IMR-90 (cell line): Measurements from ENCODE around the gene ZNF708. TPM values are rescaled to one million over a fixed set of nuclear protein-coding genes. Genes with fewer than 3 reads are reported as not detected.

Experiments used
- ATAC-seq: fragments of 200-7000 bp; cut with Tn5 transposase; 2 replicates; pipeline ENCODE4 v1.9.1; 2020; ENCODE audit warnings: low read depth, mild to moderate bottlenecking, moderate library complexity
- Bru-seq: library from RNA; stranded (reverse); fragments of 400-500 nt; gene quantifications from one replicate; lab custom pipeline; 2021; lab: Mats Ljungman, UMichigan
- BruChase-seq, 2 experiments: library from RNA; stranded (reverse); fragments of 400-500 nt; gene quantifications; one replicate each; lab custom pipeline; 2021; lab: Mats Ljungman, UMichigan
- BruUV-seq: library from RNA; stranded (reverse); fragments of 400-500 nt; replicated peaks from 2 replicates; lab custom pipeline; 2021; lab: Mats Ljungman, UMichigan
- CTCF ChIA-PET: fragments of 300-600 bp; formaldehyde crosslinking; extraction: SDS; loops from one replicate; lab custom pipeline; 2021; ENCODE audit warnings: antibody characterized with exemption; lab: Yijun Ruan, JAX
- POLR2A ChIA-PET: fragments of 300-600 bp; sonication (Branson Sonifier 250); formaldehyde crosslinking; loops from one replicate; lab custom pipeline; 2022; ENCODE audit warnings: antibody characterized with exemption; ENCODE audit not compliant: unreplicated experiment; lab: Charles Lee
- DNase-seq: peaks from one replicate; pipeline ENCODE4 v3.0.0; 2013
- H2AFZ ChIP-seq: replicated peaks from 2 replicates; pipeline ENCODE3; 2013; ENCODE audit warnings: low read length, mild to moderate bottlenecking; ENCODE audit not compliant: poor library complexity
- H2AK5ac ChIP-seq: 2 replicates; pipeline ENCODE4 v1.6.1; 2013; ENCODE audit warnings: low read depth, low read length, inconsistent platforms
- H2AK9ac ChIP-seq: replicated peaks from 2 replicates; pipeline ENCODE3; 2013; ENCODE audit warnings: mild to moderate bottlenecking, low read depth, low read length, moderate library complexity; ENCODE audit not compliant: poor library complexity
- H2BK120ac ChIP-seq: 2 replicates; pipeline ENCODE4 v1.6.1; 2013; ENCODE audit warnings: low read depth, low read length, inconsistent platforms
- H2BK15ac ChIP-seq: 3 replicates; pipeline ENCODE4 v1.6.1; 2013; ENCODE audit warnings: low read depth, low read length, inconsistent platforms
- H2BK20ac ChIP-seq: 2 replicates; pipeline ENCODE4 v1.6.1; 2013; ENCODE audit warnings: low read depth, mild to moderate bottlenecking, inconsistent platforms, low read length, moderate library complexity
- H2BK5ac ChIP-seq: 2 replicates; pipeline ENCODE4 v1.6.1; 2013; ENCODE audit warnings: mild to moderate bottlenecking, low read depth, low read length, inconsistent platforms; ENCODE audit not compliant: poor library complexity, severe bottlenecking
- H3K14ac ChIP-seq: replicated peaks from 2 replicates; pipeline ENCODE4 v1.6.1; 2013; ENCODE audit warnings: low read depth, low read length, inconsistent platforms
- H3K18ac ChIP-seq: 2 replicates; pipeline ENCODE4 v1.6.1; 2013; ENCODE audit warnings: low read depth, low read length, control low read depth
- H3K23ac ChIP-seq: 2 replicates; pipeline ENCODE4 v1.6.1; 2013; ENCODE audit warnings: low read depth, low read length, inconsistent platforms
- H3K27ac ChIP-seq: 2 replicates; pipeline ENCODE4 v1.5.1; 2013; ENCODE audit warnings: mild to moderate bottlenecking, control low read depth, low read length; ENCODE audit not compliant: insufficient read depth
- H3K27me3 ChIP-seq: 2 replicates; pipeline ENCODE4 v1.6.1; 2013; ENCODE audit warnings: low read length; ENCODE audit not compliant: control insufficient read depth, insufficient read depth
- H3K36me3 ChIP-seq: 2 replicates; pipeline ENCODE4 v1.6.1; 2013; ENCODE audit warnings: low read length, mixed read lengths; ENCODE audit not compliant: control insufficient read depth, insufficient read depth
- H3K4ac ChIP-seq: 2 replicates; pipeline ENCODE4 v1.6.1; 2013; ENCODE audit warnings: low read depth, low read length, inconsistent platforms
- H3K4me1 ChIP-seq: 2 replicates; pipeline ENCODE4 v1.6.1; 2013; ENCODE audit warnings: low read length, mixed read lengths; ENCODE audit not compliant: control insufficient read depth, insufficient read depth
- H3K4me2 ChIP-seq: 2 replicates; pipeline ENCODE4 v1.6.1; 2013; ENCODE audit warnings: low read depth, mild to moderate bottlenecking, control low read depth, low read length, moderate library complexity
- H3K4me3 ChIP-seq: 2 replicates; pipeline ENCODE4 v1.5.1; 2013; ENCODE audit warnings: low read depth, mild to moderate bottlenecking, control low read depth, low read length, moderate library complexity; ENCODE audit not compliant: insufficient read depth
- H3K56ac ChIP-seq: 2 replicates; pipeline ENCODE4 v1.6.1; 2013; ENCODE audit warnings: low read length, inconsistent platforms; ENCODE audit not compliant: insufficient read depth; ENCODE audit errors: extremely low read depth
- H3K79me1 ChIP-seq, 2 experiments: 2 replicates each; pipeline ENCODE4 v1.6.1; 2013; ENCODE audit warnings: low read length in 2 of 2, inconsistent platforms in 1 of 2, low read depth in 1 of 2
- H3K9ac ChIP-seq: 2 replicates; pipeline ENCODE4 v1.6.1; 2013; ENCODE audit warnings: low read depth, low read length, control low read depth
- H3K9me1 ChIP-seq: 2 replicates; pipeline ENCODE4 v1.6.1; 2013; ENCODE audit warnings: low read length, inconsistent platforms; ENCODE audit not compliant: insufficient read depth
- H3K9me3 ChIP-seq: 2 replicates; pipeline ENCODE4 v1.6.1; 2013; ENCODE audit warnings: low read length; ENCODE audit not compliant: control insufficient read depth, insufficient read depth
- H4K20me1 ChIP-seq: 2 replicates; pipeline ENCODE4 v1.6.1; 2013; ENCODE audit warnings: low read length, inconsistent platforms; ENCODE audit not compliant: insufficient read depth
- H4K5ac ChIP-seq: 2 replicates; pipeline ENCODE4 v1.6.1; 2013; ENCODE audit warnings: mild to moderate bottlenecking, low read depth, low read length, control low read depth
- H4K8ac ChIP-seq, 2 experiments: 2 replicates each; pipeline ENCODE4 v1.6.1; 2013; ENCODE audit warnings: low read depth in 2 of 2, low read length in 2 of 2, control low read depth in 1 of 2, inconsistent platforms in 1 of 2
- H4K91ac ChIP-seq: 2 replicates; pipeline ENCODE4 v1.6.1; 2013; ENCODE audit warnings: low read depth, low read length, inconsistent platforms; ENCODE audit not compliant: insufficient read depth
- BHLHE40 ChIP-seq: fragments of 150-350 bp; IDR thresholded peaks from 2 replicates; pipeline ENCODE4 v1.6.1; 2016; ENCODE audit warnings: mild to moderate bottlenecking, low read depth, low read length
- CTCF ChIP-seq: conservative IDR thresholded peaks from 2 replicates; pipeline ENCODE4 v1.5.1; 2012; ENCODE audit warnings: mild to moderate bottlenecking, low read depth, low read length, improper control_type of control experiment
- MAFK ChIP-seq: IDR thresholded peaks from 2 replicates; pipeline ENCODE4 v1.6.1; 2012; ENCODE audit warnings: low read depth, low read length, improper control_type of control experiment
- MAZ ChIP-seq: IDR thresholded peaks from 2 replicates; pipeline ENCODE4 v1.6.1; 2012; ENCODE audit warnings: low read depth, mild to moderate bottlenecking, low read length, improper control_type of control experiment, moderate library complexity, borderline replicate concordance
- MXI1 ChIP-seq: IDR thresholded peaks from 2 replicates; pipeline ENCODE4 v1.6.1; 2012; ENCODE audit warnings: low read depth, mild to moderate bottlenecking, low read length, moderate library complexity, borderline replicate concordance
- POLR2A ChIP-seq: IDR thresholded peaks from 2 replicates; pipeline ENCODE4 v1.6.1; 2012; ENCODE audit warnings: mild to moderate bottlenecking, low read depth, low read length
- SMC3 ChIP-seq: fragments of 150-350 bp; IDR thresholded peaks from 2 replicates; pipeline ENCODE4 v1.6.1; 2016; ENCODE audit warnings: low read depth, mild to moderate bottlenecking, antibody characterized with exemption, low read length, moderate library complexity
- USF2 ChIP-seq: fragments of 150-350 bp; IDR thresholded peaks from 2 replicates; pipeline ENCODE4 v1.6.1; 2017; ENCODE audit warnings: mild to moderate bottlenecking, antibody characterized with exemption, low read length, low read depth
- WGBS, 2 experiments: methylation state at CpG; one replicate each; pipeline versions ENCODE4 v1.1.5 to v1.1.7; 2013; ENCODE audit warnings: missing lambda C conversion rate in 2 of 2; ENCODE audit not compliant: insufficient read length in 1 of 2; ENCODE audit errors: extremely low coverage in 2 of 2; 5-methylcytosine and 5-hydroxymethylcytosine counted together
- dilution Hi-C: fragments of 300-500 bp; cut with HindIII; formaldehyde crosslinking; loops from one replicate; pipeline ENCODE4 v1.14.3; 2018; ENCODE audit warnings: low sequenced_read_pairs; ENCODE audit not compliant: unreplicated experiment
- in situ Hi-C: fragments of 300-500 bp; cut with MboI; formaldehyde crosslinking; loops from 3 replicates; pipeline ENCODE4 v1.14.3; 2019; ENCODE audit warnings: low sequenced_read_pairs, inconsistent platforms, mixed read lengths
- intact Hi-C: fragments of 100-400 bp; cut with micrococcal nuclease; formaldehyde crosslinking; loops from 2 replicates; pipeline ENCODE4 v1.10.0; 2022
- long read RNA-seq: library from polyadenylated mRNA; unstranded; transcript quantifications from one replicate; pipeline ENCODE4 v2.0.0, GENCODE V29; 2021; ENCODE audit not compliant: unreplicated experiment
- polyA plus RNA-seq, 3 experiments: library from polyadenylated mRNA; depleted of rRNA; stranded (reverse); fragments of >200 nt; gene quantifications; 2 replicates each; pipeline ENCODE4 v1.2.3, GENCODE V29; 2012; ENCODE audit warnings: low replicate concordance in 1 of 3
- total RNA-seq: library from RNA; depleted of rRNA; stranded (reverse); fragments of >200 nt; gene quantifications from 2 replicates; pipeline ENCODE4 v1.2.3, GENCODE V29; 2012; rRNA removed

The ZNF708 gene
- 4.7 and 7.2 TPM in 2 replicates for total RNA-seq
- polyA plus RNA-seq (2012; rRNA removed) = 1.0 and 1.7 TPM in 2 replicates
- 0.34 and 0.76 TPM in 2 replicates for polyA plus RNA-seq (2012; cell fraction: cytosol; rRNA removed)
- polyA plus RNA-seq (2012; cell fraction: nucleus; rRNA removed; ENCODE audit: low replicate concordance) = 1.2 and 5.1 TPM in 2 replicates
- percentile 90 among the genes with signal in this experiment for Bru-seq, nascent RNA
- BruChase-seq, experiment 1, labeled RNA remaining after a 6-hour chase = percentile 93 among the genes with signal in this experiment
- BruChase-seq, experiment 2, labeled RNA remaining after a 2-hour chase = percentile 92 among the genes with signal in this experiment
- long read RNA-seq, full-length matches to known transcripts = 3 of 6 reads
- long read RNA-seq, partial matches to known transcripts = 0 of 6 reads
- long read RNA-seq, other reads (novel, unspliced or antisense) = 3 of 6 reads

DNA sequence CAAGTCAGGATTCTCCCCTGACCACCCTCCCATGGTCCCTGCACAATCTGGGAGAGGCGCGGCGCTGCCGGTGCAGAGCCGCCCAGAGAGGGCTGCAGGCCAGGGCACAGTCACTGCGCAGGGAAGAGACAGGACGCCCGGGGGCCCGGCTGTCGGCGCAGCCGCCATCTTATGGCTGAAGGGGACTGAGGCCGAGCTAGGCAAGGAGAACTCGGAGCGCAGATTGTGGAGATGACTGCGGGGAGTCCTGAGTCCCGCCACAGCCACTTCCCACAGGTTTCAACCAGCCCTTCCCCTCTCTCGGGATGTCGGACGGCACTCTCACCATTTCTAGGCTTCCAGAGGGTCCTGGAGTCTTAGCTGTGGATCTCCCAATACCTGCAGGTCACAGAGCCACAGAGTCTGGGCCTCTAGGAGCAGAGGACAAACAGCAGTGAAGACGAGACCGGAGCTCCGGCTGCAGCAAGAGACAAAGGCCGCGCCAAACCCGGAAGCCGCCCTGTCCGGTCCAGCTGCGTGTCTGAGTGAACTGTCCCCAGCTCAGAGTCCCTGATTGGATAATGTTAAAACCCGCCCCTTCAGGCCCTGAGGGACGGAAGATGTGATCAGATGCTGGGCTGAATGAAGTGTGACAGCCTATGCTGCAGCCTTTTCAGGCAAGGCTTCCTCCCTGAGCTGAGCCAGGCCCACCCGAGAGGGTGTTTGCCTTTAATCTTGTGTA lies at the start of gene ZNF708:
Gene ZNF708, minus strand, starts transcription at position 526 of the 721 bp plus-strand sequence. Its CDS starts 198 bp downstream, at position 328.
- H4K8ac ChIP-seq = peak within 1 kb of the TSS; percentile 85
- H3K36me3 ChIP-seq = peaks cover 6% of the 10 kb centered on the region
- peak within 1 kb of the TSS; percentile 94 for H4K5ac ChIP-seq
- peak within 1 kb of the TSS; percentile 98 for H3K14ac ChIP-seq
- in situ Hi-C loops (no loop called here), intact Hi-C loops (loop anchor here (1.0 kb wide), 1 partner anchor 29 kb away; the partner anchor contains the start of gene ZNF738), dilution Hi-C loops (no loop called here)
- ChIA-PET POLR2A (interaction anchor here (0.9 kb wide), 2 partner anchors 9 to 28 kb away, joined by 3 to 4 read pairs; no protein-coding TSS in a partner anchor), CTCF (interaction anchor here (1.0 kb wide), 1 partner anchor 30 kb away, joined by 3 read pairs; no protein-coding TSS in a partner anchor)
- TF ChIP-seq USF2 (no peak), MAFK (no peak), BHLHE40 (no peak), MAZ (no peak), SMC3 (no peak), MXI1 (no peak), POLR2A (peak; percentile 88), CTCF (no peak)
- ATAC-seq (peak; percentile 100), DNase-seq (peak; percentile 90)
- H3K9me3 ChIP-seq = no peaks in the 10 kb centered on the region
- H2BK5ac ChIP-seq = peak within 1 kb of the TSS; percentile 82
- no peaks in the 10 kb centered on the region for H3K27me3 ChIP-seq
- no peaks in the 10 kb centered on the region for H3K9me1 ChIP-seq
- H2BK15ac ChIP-seq = no peak within 1 kb of the TSS
- no peaks in the 10 kb centered on the region for H4K20me1 ChIP-seq
- BruUV-seq = no TSS peak
- H3K4me1 ChIP-seq = peaks cover 2% of the 10 kb centered on the region; the same call in 1 of the 2 replicates
- 0% methylated on average over 18 of the region's 32 CpGs; no CpG with 5 or more reads in 1 of the 2 experiments for WGBS, 2 experiments
- peak within 1 kb of the TSS; percentile 93 for H3K56ac ChIP-seq
- peaks cover 0 to 9% of the 10 kb centered on the region in 2 experiments; a peak in 3 of 4 replicates for H3K79me1 ChIP-seq
- peak within 1 kb of the TSS; percentile 50 for H2BK120ac ChIP-seq
- H2AK9ac ChIP-seq = peak within 1 kb of the TSS; percentile 90
- 0 out of 2 replicates have a peak within 1 kb of the TSS, but pooled peaks have one; percentile 30 for H2AK5ac ChIP-seq
- peak within 1 kb of the TSS; percentile 86 for H4K91ac ChIP-seq
- H3K27ac ChIP-seq = peak within 1 kb of the TSS; percentile 94
- peak within 1 kb of the TSS; percentile 90 for H3K23ac ChIP-seq
- peak within 1 kb of the TSS; percentile 90 for H3K4ac ChIP-seq
- H3K4me2 ChIP-seq = peak within 1 kb of the TSS; percentile 95
- H3K9ac ChIP-seq = peak within 1 kb of the TSS; percentile 98
- peak within 1 kb of the TSS; percentile 73; the same call in 1 of the 2 replicates for H3K18ac ChIP-seq
- peak within 1 kb of the TSS; percentile 95 for H2AFZ ChIP-seq
- H3K4me3 ChIP-seq = peak within 1 kb of the TSS; percentile 86
- no peak within 1 kb of the TSS for H2BK20ac ChIP-seq
